Activated CD8-positive, alpha-beta memory T cell treated with anti-CD3 and anti-CD28 coated beads, Interleukin-2, amount 10 ng/mL, durations not matched to agents 7 days and 5 days (primary cell): ENCODE measurements around the gene CDK14. TPM values are rescaled to one million over a fixed set of nuclear protein-coding genes. Genes with fewer than 3 reads are reported as not detected.

Experiments used
- ATAC-seq: fragments of 150-1000 bp; cut with Tn5 transposase; one replicate; pipeline ENCODE4 v1.10.0; 2021; ENCODE audit warnings: moderate library complexity
- CTCF ChIA-PET: fragments of 350-600 bp; sonication (Branson Sonifier 250); formaldehyde crosslinking; loops from one replicate; lab custom pipeline; 2021; ENCODE audit warnings: antibody characterized with exemption; lab: Charles Lee
- DNase-seq: peaks from one replicate; pipeline ENCODE4 v3.0.0-alpha.2; 2020
- H3K27ac Mint-ChIP-seq: one replicate; pipeline ENCODE4 v1.8.0; 2021; ENCODE audit warnings: mild to moderate bottlenecking, mixed read lengths
- H3K27me3 Mint-ChIP-seq: one replicate; pipeline ENCODE4 v1.8.0; 2021; ENCODE audit warnings: mixed read lengths
- H3K36me3 Mint-ChIP-seq: one replicate; pipeline ENCODE4 v1.8.0; 2021; ENCODE audit warnings: mild to moderate bottlenecking, mixed read lengths
- H3K4me1 Mint-ChIP-seq: one replicate; pipeline ENCODE4 v1.8.0; 2021; ENCODE audit warnings: mixed read lengths
- H3K4me3 Mint-ChIP-seq: one replicate; pipeline ENCODE4 v1.8.0; 2021; ENCODE audit warnings: mild to moderate bottlenecking, moderate library complexity, mixed read lengths
- H3K9me3 Mint-ChIP-seq: one replicate; pipeline ENCODE4 v1.8.0; 2022; ENCODE audit warnings: low read depth, mixed read lengths
- total RNA-seq, 2 experiments: library from RNA; stranded (reverse); gene quantifications; one replicate each; pipeline ENCODE4 v1.2.3, GENCODE V29; 2021

The CDK14 gene
- total RNA-seq, 2 experiments from 2014 or later: 0.20 to 0.23 TPM

DNA sequence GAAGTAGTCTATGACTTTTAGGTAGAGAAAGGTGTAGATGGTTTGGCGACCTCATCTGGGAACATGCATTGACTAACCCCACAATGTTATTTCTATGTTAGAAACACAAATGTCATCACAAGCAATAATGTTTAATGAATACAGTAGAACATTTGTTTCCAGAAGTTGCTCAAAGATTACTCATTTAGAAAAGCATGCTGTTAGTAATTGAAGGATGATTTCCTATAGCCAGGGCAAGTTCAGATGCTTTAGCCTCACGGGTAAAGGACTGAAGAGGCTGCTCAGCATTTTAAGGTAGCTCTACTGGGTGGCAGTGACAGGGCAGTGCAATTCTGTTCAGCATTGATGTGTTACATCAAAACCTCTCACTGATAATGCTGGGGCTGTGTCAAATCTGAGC, 468.8 kb downstream of the CDK14 start:
- H3K27ac Mint-ChIP-seq: no peak overlapping the region
- H3K4me1 Mint-ChIP-seq: no peaks in the 10 kb centered on the region
- H3K36me3 Mint-ChIP-seq: no peaks in the 10 kb centered on the region
- no peak for ATAC-seq
- CTCF ChIA-PET: no interaction called here
- no peaks in the 10 kb centered on the region for H3K9me3 Mint-ChIP-seq
- no peak for DNase-seq
- no peaks in the 10 kb centered on the region for H3K27me3 Mint-ChIP-seq
- H3K4me3 Mint-ChIP-seq: no peak overlapping the region

DNA sequence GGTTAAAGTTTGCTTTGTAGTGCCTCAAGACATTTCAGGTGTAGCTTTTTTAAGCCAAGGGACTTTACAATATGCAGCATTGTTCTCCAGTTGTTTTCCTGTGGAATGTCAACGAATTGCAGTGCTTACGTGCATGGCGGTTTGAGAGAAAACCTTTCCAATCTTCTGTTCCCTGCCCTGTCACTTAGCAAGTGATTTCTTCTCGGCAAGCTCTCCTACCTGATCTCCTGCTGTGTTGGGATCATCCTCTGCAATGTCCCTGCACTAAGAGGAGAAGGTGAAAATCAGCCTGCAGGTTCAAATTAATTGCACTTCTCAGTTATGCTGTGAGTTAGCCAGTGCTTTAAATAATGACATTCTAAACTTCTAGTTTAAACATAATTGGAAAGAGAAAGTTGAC, 470.5 kb downstream of the CDK14 start:
- CTCF ChIA-PET: no interaction called here

DNA sequence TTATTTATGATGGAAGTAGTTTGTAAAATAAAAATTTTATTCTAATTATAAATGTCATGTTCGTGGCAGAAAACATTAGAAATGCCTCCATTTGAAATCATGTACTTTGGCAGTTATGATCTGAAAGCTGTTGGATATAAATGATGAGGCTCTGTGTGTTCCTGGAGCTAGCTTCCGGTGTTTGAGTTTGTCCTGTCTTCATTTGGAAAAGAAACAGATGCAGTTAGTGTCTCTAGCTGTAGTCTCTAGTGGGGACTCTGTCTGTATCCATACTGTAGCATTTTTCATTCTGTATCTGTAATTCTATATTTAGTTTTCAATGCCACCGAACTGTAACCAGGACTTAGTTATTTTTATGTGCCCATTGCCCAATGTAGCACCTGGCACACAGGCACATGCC, 471.1 kb downstream of the CDK14 start:
- Mint-ChIP-seq H3K27me3 (no peaks in the 10 kb centered on the region), H3K9me3 (no peaks in the 10 kb centered on the region), H3K36me3 (no peaks in the 10 kb centered on the region), H3K4me1 (no peaks in the 10 kb centered on the region), H3K27ac (no peak overlapping the region), H3K4me3 (no peak overlapping the region)
- DNase-seq (no peak), ATAC-seq (no peak)
- CTCF ChIA-PET: no interaction called here

More for the DNA sequence above, 470.5 kb downstream of the CDK14 start:
- no peaks in the 10 kb centered on the region for H3K36me3 Mint-ChIP-seq
- H3K27ac Mint-ChIP-seq: no peak overlapping the region
- H3K4me3 Mint-ChIP-seq: no peak overlapping the region
- H3K9me3 Mint-ChIP-seq: no peaks in the 10 kb centered on the region
- DNase-seq: no peak
- no peak for ATAC-seq
- H3K4me1 Mint-ChIP-seq: no peaks in the 10 kb centered on the region
- no peaks in the 10 kb centered on the region for H3K27me3 Mint-ChIP-seq

DNA sequence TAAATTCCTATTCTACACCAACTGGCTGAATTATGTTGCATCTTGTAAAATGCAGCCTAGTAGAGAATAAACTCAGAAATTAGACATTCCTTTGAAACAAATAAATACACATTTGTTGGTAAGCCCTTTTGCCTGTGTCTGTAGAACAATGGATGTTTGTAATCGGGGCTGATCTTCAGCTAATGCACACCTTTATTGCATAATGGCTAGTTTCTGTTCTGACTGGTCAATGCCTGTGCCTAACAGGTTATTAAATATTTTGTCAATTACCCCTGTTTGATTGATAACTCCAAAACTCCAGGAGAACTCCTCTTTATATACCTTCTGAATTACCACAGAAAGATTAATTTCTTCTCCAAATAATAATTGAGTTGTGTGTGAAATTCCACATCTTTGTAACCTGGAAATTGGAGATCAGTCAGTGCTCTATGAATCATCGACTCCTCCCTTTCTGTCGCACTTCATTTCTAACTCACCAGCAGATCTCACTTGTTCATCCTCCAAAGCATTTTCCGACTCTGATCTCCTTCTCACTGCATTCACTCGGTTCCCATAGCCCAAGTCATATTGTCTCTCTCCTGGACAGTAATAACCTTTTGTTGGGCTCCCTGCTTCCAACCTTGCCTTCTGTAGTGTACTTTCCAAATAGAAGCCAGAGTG, 472.1 kb downstream of the CDK14 start:
- CTCF ChIA-PET: no interaction called here

DNA sequence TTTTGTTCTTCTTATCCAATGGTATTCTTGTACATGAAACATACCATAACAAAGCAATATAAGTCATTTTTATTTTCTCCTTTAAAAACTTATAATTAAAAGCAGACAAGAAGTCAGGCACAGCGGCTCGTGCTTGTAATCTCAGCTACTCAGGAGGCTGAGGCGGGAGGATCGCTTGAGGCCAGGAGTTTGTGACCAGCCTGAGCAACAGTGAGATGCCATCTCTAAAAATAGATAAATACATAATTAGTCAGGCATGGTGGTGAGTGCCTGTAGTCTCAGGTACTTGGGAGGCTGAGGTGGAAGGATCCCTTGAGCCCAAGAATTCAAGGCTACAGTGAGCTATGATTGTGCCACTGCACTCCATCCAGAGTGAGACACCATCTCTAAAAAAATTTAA, 473.0 kb downstream of the CDK14 start:
- Mint-ChIP-seq H3K27me3 (peaks cover 4% of the 10 kb centered on the region), H3K4me3 (no peak overlapping the region)

More for the DNA sequence above, 472.1 kb downstream of the CDK14 start:
- ATAC-seq (no peak), DNase-seq (no peak)
- Mint-ChIP-seq H3K27me3 (peaks cover 4% of the 10 kb centered on the region), H3K9me3 (peaks cover 5% of the 10 kb centered on the region), H3K27ac (no peak overlapping the region), H3K4me1 (no peaks in the 10 kb centered on the region), H3K4me3 (no peak overlapping the region), H3K36me3 (peaks cover 1% of the 10 kb centered on the region)

DNA sequence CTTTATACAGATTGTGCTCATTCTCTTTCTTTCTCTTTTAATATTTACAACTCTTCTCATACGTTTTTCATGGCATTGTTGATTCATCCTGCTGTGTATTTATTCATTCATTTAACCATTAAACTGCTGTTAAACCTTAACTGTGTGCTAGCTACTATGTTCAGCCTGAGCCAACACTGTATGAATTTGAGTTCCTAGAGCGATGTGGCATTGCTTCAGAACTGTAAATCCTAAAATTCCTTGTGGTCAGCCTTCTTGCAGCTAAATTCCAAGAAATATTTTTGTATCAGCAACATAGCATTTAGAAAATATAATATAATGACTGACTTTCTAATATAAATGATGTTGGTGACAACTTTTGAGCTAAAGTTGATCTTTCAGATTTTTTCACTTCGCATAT, 483.4 kb downstream of the CDK14 start:
- CTCF ChIA-PET: no interaction called here
- Mint-ChIP-seq H3K36me3 (no peaks in the 10 kb centered on the region), H3K27ac (no peak overlapping the region), H3K27me3 (peaks cover 5% of the 10 kb centered on the region), H3K4me3 (no peak overlapping the region), H3K9me3 (no peaks in the 10 kb centered on the region), H3K4me1 (no peaks in the 10 kb centered on the region)
- no peak for ATAC-seq
- no peak for DNase-seq

More for the DNA sequence above, 473.0 kb downstream of the CDK14 start:
- ATAC-seq: no peak
- CTCF ChIA-PET: no interaction called here
- Mint-ChIP-seq H3K36me3 (peaks cover 1% of the 10 kb centered on the region), H3K27ac (no peak overlapping the region), H3K4me1 (no peaks in the 10 kb centered on the region), H3K9me3 (peaks cover 5% of the 10 kb centered on the region)
- no peak for DNase-seq

DNA sequence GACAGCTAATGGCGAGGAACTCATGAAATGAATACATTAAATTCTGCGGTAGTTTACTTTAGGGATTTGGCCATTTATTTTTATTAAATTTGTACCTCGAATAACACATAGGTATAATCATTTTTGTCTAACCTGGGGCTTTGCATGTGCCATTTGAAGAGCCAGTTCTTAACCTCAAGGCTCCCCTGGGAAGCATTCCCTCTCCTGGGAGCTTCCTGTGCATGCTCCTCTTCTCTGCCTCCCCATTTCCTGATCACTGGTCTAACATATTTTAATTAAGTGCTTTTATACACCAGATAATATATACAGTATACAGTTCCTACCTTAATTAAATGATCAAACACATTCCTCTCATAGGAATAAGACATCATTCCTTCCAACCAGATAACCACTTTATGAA, 484.2 kb downstream of the CDK14 start:
- ATAC-seq (no peak), DNase-seq (no peak)
- Mint-ChIP-seq H3K27ac (no peak overlapping the region), H3K4me1 (no peaks in the 10 kb centered on the region), H3K36me3 (no peaks in the 10 kb centered on the region), H3K27me3 (peaks cover 5% of the 10 kb centered on the region), H3K9me3 (no peaks in the 10 kb centered on the region), H3K4me3 (no peak overlapping the region)
- CTCF ChIA-PET: no interaction called here

DNA sequence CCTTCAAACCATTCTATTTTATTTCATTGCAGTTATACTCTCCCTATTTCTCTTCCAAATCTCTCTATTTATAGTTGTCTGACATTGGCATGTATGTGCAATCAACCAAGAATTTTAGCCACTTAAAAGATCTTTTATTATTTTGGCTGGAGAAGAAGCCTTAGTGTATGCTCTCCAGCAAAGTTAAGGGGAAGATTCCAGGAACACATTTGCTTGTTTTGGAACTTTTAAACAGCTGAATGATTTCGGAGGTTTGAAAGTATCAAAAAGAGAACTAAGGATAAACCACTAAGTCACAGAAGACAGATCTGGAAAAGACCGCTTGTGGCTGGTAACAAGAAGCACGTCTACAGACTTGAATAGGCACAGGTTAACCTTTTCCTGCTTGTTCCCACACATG, 485.9 kb downstream of the CDK14 start:
- DNase-seq (no peak), ATAC-seq (no peak)
- CTCF ChIA-PET: no interaction called here
- H3K4me3 Mint-ChIP-seq: no peak overlapping the region
- H3K36me3 Mint-ChIP-seq: no peaks in the 10 kb centered on the region
- no peak overlapping the region for H3K27ac Mint-ChIP-seq
- peaks cover 5% of the 10 kb centered on the region for H3K27me3 Mint-ChIP-seq
- H3K4me1 Mint-ChIP-seq: no peaks in the 10 kb centered on the region
- H3K9me3 Mint-ChIP-seq: no peaks in the 10 kb centered on the region

DNA sequence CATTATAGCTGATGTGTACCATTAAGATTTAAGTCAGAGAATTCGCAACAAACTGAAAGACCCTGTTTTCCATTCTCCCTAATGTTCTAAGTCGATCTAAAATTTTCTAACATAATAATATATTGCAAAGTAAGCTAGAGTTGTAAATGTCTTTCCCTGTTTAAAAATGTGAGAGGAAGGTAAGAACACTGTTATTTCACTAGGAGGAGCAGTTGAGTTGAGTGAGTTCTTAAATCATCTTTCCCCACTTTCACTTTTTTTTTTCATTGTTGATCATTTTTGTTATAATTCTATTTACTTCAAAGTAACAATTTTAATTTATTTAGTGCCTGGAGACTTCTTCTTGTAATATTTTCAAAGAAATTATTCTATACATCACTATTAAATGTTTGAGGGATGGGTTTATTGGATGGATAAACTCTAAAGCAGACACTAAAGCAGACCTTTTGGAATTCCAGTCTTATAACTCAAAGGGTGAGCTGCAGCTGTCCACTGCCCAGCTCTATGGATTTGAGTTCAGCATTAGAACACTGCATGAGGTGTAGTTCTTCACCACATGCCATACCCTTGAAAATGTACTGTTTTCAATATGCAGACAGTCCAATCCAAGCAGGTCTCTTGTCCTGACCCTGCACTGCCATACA, 486.9 kb downstream of the CDK14 start:
- Mint-ChIP-seq H3K9me3 (no peaks in the 10 kb centered on the region), H3K4me1 (no peaks in the 10 kb centered on the region), H3K4me3 (no peak overlapping the region), H3K27ac (no peak overlapping the region), H3K27me3 (peaks cover 5% of the 10 kb centered on the region), H3K36me3 (no peaks in the 10 kb centered on the region)
- ATAC-seq (no peak), DNase-seq (no peak)
- CTCF ChIA-PET: no interaction called here

DNA sequence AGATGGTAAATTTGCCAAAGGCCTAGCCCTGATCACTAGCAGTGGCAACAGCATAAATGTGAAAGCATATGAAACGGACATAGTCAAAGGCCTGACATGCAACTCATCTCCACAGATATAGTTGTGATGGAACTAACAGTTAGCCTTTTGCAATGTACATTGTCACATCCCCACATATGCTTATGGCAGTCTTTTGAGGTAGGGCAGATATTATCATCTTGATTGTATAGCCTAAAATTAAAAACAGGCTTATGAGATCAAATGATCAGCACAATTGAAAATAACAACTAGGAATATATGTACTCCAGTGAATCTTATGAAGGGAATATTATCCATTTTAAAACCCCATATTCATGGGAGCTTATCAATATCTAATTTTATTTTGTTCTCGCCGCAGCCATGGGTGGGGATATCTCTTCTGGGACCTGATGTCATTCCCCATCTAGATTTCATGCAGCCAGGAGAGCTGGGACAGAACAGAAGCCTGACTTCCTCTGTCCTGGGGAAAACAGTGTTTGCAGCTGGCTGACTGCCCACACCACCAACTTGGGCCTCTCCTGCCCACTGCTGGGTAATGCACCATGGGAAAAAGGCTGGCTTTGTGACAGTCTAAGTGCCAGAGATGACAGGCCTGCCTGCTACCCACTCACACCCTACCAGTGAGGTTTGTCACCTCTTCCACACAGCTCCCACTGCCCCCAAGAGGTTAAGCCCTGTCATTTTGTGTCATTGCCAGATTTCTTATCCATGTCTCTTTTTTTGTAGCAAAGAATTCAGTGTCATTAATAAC, 487.9 kb downstream of the CDK14 start:
- Mint-ChIP-seq H3K9me3 (no peaks in the 10 kb centered on the region), H3K4me3 (no peak overlapping the region), H3K4me1 (no peaks in the 10 kb centered on the region), H3K27me3 (peaks cover 9% of the 10 kb centered on the region), H3K36me3 (no peaks in the 10 kb centered on the region), H3K27ac (no peak overlapping the region)
- DNase-seq: no peak
- CTCF ChIA-PET: no interaction called here
- ATAC-seq: no peak

DNA sequence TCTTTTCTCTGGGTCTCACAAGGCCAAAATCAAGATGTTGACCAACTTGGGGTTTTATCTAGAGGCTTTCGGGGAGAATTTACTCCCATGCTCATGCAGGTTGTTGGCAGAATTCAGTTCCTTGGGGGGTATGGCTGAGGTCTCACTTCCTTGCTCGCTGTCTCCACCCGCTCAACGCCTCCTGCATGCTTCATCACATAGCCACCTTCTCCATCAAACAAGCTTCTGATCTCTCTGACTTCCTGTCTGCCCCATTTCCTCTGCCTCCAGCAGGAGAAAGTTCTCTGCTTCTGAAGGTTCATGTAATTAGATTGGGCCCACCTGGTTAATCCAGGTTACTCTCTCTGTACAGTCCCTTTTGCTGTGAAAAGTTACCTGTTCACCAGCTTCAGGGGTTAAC, 489.1 kb downstream of the CDK14 start:
- Mint-ChIP-seq H3K4me3 (no peak overlapping the region), H3K27ac (no peak overlapping the region)

DNA sequence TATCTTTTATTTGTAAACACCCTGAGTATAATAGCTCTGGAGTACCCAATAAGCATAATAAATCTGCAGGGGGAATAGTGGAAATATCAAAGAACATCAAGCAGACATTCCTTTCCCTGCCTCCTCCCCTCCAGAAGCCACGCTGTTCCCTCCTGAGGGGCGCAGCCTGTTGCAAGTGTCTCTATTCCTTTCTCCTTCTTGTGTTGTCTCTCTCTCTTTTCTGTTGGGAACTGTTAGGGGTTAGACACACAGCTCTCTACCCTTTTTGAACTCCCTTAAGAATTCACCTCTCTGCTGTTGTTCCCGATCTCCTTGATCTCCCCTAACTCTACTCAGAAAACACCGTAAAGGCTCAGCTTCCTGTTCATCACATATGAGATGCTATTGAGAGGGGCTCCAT, 490.1 kb downstream of the CDK14 start:
- Mint-ChIP-seq H3K4me3 (no peak overlapping the region), H3K4me1 (no peaks in the 10 kb centered on the region)
- CTCF ChIA-PET: no interaction called here

More for the DNA sequence above, 489.1 kb downstream of the CDK14 start:
- no peak for DNase-seq
- no peak for ATAC-seq
- CTCF ChIA-PET: no interaction called here
- H3K36me3 Mint-ChIP-seq: no peaks in the 10 kb centered on the region
- no peaks in the 10 kb centered on the region for H3K9me3 Mint-ChIP-seq
- no peaks in the 10 kb centered on the region for H3K4me1 Mint-ChIP-seq
- H3K27me3 Mint-ChIP-seq: peaks cover 6% of the 10 kb centered on the region

DNA sequence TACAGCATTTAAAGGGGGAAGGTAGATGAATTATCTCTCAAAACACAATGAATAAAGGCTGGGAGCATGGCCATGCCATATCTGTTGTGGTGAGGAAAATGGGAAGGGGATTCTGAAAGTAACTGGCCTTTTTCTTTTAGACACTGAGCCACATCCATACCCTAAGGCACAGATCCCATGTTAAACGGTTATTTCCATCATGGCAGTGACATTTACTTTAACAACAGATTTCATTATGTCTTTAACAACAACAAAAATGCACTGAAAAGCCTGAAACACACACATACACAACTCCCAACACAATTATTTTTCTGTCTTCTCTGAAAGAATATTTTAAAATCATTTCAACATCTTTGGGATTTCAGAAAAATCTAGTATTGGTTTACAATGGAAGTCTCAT, 492.0 kb downstream of the CDK14 start:
- CTCF ChIA-PET: no interaction called here
- H3K27ac Mint-ChIP-seq: no peak overlapping the region
- ATAC-seq (no peak), DNase-seq (no peak)
- H3K4me1 Mint-ChIP-seq: no peaks in the 10 kb centered on the region
- no peak overlapping the region for H3K4me3 Mint-ChIP-seq
- H3K9me3 Mint-ChIP-seq: no peaks in the 10 kb centered on the region
- no peaks in the 10 kb centered on the region for H3K36me3 Mint-ChIP-seq
- H3K27me3 Mint-ChIP-seq: peaks cover 4% of the 10 kb centered on the region

More for the DNA sequence above, 490.1 kb downstream of the CDK14 start:
- DNase-seq (no peak), ATAC-seq (no peak)
- Mint-ChIP-seq H3K27ac (no peak overlapping the region), H3K27me3 (peaks cover 6% of the 10 kb centered on the region), H3K9me3 (no peaks in the 10 kb centered on the region), H3K36me3 (no peaks in the 10 kb centered on the region)

DNA sequence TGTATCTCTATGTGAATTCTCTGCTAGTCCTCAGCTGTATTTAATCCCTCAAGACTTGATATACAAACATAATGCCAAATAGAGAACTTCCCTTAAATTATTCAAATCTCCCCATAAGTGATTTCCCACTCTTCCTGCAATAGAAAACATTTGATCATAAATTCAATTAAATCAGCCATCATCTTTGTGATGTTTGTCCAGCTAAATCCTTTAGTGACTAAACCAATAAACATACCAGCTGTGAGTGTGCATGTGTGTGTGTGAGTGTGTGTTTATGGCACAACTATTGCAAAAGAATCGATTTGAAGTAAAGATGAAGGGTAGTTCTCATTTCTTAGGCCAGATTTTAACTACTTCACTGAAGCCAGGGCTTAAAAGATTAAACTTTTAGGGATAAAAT, 492.6 kb downstream of the CDK14 start:
- Mint-ChIP-seq H3K4me3 (no peak overlapping the region), H3K9me3 (no peaks in the 10 kb centered on the region), H3K27me3 (peaks cover 4% of the 10 kb centered on the region), H3K36me3 (no peaks in the 10 kb centered on the region), H3K4me1 (no peaks in the 10 kb centered on the region), H3K27ac (no peak overlapping the region)
- DNase-seq (no peak), ATAC-seq (no peak)
- CTCF ChIA-PET: no interaction called here
